Activated gamma-delta T cell (primary cell): ENCODE measurements around the gene NCAPG.

ENCODE experiments used
- DNase-seq: peaks from one replicate; lab custom pipeline; 2025; lab: John Stamatoyannopoulos, UW
- total RNA-seq, 2 donors: gene quantifications; one replicate each; lab custom pipeline; 2026; lab: John Stamatoyannopoulos, UW

NCAPG gene, protein sequence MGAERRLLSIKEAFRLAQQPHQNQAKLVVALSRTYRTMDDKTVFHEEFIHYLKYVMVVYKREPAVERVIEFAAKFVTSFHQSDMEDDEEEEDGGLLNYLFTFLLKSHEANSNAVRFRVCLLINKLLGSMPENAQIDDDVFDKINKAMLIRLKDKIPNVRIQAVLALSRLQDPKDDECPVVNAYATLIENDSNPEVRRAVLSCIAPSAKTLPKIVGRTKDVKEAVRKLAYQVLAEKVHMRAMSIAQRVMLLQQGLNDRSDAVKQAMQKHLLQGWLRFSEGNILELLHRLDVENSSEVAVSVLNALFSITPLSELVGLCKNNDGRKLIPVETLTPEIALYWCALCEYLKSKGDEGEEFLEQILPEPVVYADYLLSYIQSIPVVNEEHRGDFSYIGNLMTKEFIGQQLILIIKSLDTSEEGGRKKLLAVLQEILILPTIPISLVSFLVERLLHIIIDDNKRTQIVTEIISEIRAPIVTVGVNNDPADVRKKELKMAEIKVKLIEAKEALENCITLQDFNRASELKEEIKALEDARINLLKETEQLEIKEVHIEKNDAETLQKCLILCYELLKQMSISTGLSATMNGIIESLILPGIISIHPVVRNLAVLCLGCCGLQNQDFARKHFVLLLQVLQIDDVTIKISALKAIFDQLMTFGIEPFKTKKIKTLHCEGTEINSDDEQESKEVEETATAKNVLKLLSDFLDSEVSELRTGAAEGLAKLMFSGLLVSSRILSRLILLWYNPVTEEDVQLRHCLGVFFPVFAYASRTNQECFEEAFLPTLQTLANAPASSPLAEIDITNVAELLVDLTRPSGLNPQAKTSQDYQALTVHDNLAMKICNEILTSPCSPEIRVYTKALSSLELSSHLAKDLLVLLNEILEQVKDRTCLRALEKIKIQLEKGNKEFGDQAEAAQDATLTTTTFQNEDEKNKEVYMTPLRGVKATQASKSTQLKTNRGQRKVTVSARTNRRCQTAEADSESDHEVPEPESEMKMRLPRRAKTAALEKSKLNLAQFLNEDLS
- 0.87 to 4.1 reads per million in 2 donors for total RNA-seq

DNA sequence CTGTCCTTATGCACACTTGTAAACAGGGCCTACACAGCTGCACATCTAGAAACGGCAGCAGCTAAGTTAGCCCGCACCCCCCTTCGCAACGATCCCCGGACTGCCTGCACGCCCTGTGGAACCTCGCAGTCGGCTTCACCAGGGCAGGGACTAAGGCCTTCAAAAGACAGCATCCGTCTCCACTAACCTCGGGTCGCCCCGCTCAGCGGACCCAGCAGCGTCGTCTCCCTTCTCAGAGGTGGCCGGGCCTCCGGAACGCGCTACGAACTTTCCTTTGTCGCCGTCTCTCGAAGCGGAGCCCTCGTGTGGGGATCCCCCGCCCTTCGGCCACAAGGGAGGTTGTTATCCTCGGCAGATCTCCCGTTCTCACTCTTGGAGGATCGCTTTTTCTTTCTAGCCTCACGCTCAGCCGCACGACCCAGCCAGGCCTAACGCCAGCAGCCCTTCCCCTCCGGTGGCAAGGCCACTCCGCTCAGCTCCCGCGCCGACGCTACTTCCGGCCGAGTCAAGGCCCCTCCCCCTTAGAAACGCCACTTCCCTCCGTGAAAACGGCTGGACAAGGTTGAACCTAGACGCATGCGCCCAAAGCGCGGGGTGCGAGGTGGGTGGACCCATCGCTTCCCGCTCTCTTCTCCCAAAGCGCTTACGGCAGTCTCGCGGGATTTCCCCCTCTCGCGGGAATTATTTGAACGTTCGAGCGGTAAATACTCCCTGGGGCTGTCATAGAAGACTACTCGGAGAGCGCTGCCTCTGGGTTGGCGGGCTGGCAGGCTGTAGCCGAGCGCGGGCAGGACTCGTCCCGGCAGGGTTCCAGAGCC is at the start of gene NCAPG, which contains the start of gene DCAF16:
Gene NCAPG (plus strand): TSS at position 720 of the 818 bp plus-strand sequence. CDS start 99 bp downstream, outside the sequence.
Gene DCAF16 (minus strand): TSS at position 498 of the 818 bp plus-strand sequence. CDS start 6,616 bp downstream, outside the sequence.
- DNase-seq: peak; percentile 86

DNA sequence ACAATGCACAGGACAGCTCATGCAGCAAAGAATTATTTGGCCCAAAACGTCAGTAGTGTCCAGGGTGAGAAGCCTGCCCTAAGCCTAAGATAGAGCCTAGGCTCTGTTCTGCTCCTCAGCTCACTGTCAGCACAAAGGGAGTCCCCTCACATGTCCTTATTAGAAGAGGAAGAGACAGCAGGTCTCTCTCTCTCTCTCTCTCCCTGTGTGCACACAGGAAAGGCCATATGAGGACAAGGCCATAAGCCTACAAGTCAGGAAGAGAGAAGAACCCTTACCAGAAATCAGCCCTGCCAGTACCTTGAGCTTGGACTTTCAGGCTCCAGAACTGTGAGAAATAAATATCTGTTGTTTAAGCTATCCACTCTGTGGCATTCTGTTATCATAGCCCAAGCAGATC is 49.7 kb upstream of the NCAPG start:
- no peak for DNase-seq

GRCh38 chr4:17762726-17763125 is 48.1 kb upstream of the NCAPG start:
- no peak for DNase-seq

GRCh38 chr4:17763416-17763815 is 47.4 kb upstream of the NCAPG start:
- DNase-seq: no peak

- DNase-seq: no peak
Measured at GRCh38 chr4:17763931-17764330, 46.8 kb upstream of the NCAPG start.

DNA sequence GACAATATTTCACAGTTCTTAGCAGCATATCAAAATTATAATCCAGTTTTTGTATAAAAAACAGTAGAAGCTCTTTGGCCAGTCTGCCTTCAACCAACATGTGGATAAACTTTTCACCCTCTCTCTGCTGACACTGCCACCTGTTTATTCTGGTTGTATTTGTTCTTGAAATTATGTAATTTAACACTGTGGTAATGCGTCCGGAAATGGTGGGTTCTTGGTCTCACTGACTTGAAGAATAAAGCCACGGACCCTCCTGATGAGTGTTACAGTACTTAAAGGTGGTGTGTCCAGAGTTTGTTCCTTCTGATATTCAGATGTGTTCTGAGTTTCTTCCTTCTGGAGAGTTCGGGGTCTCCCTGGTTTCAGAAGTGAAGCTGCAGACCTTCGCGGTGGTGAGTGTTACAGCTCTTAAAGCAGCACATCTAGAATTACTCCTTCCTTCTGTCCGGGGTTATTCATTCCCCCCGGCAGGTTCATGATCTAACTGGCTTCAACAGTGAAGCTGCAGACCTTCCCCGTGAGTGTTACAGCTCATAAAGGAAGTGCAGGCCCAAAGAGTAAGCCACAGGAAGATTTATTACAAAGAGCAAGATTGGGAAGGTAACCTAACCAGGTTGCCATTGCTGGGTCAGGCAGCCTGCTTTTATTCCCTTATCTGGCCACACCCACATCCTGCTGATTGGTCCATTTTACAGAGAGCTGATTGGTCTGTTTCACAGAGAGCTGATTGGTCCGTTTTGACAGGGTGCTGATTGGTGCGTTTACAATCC is 45.1 kb upstream of the NCAPG start:
- DNase-seq: no peak

DNA sequence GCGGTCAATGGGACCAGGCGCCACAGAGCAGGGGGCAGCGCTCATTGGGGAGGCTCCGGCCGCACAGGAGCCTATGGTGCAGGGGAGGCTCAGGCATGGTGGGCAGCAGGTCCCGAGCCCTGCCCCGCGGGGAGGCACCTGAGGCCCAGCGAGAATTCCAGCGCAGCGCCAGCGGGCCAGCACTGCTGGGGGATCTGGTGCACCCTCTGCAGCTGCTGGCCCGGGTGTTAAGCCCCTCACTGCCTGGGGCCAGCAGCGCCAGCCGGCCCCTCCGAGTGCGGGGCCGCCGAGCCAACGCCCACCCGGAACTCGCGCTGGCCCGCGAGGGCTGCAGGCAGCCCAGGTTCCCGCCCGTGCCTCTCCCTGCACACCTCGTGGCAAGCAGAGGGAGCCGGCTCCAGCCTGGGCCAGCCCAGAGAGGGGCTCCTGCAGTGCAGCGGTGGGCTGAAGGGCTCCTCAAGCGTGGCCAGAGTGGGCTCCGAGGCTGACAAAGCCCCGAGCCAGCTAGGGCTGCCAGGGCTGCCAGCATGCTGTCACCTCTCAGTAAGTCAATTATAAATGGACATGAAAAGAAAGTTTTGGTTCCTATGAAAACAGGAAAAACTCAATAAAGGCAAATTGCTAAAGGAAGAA is 43.8 kb upstream of the NCAPG start:
- DNase-seq: no peak

DNA sequence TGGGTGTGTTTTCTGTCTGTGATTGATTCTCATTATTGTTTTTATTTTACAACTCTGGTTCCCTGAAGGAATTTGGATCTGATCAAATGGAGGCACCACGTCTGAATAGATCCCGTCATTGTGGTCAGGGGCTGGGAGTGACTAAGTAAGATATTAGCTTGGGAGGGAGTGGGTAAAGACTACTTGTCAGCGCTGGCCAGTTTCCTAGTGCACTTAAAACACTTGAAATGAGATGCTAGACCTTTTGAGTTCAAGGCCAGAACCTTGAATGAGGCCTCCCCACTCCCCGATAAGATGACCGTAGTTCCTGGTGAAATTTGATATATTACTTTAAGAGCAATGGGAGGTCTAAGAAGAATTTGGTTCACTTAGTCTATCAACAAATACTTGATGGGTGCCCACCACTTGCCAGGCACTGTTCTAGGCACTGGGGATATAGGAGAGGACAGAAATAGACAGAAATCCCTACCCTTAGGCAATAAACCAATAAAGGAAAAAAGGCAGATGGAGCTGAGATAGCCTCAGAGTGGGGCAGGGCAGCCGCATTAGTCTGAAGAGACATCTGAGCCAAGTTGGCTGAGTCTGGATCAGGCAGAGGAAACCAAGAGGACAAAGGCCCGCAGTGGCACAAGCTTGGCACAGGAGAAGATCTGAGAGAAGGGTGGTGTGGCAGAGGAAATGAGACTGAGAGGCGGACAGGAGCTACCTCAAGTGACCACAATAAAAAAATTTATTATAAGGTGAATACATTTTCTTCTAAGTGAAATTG is 41.2 kb upstream of the NCAPG start:
- no peak for DNase-seq

GRCh38 chr4:17770845-17771244 is 39.9 kb upstream of the NCAPG start:
- no peak for DNase-seq

- no peak for DNase-seq
Measured at GRCh38 chr4:17771284-17771908, 39.4 kb upstream of the NCAPG start.

DNA sequence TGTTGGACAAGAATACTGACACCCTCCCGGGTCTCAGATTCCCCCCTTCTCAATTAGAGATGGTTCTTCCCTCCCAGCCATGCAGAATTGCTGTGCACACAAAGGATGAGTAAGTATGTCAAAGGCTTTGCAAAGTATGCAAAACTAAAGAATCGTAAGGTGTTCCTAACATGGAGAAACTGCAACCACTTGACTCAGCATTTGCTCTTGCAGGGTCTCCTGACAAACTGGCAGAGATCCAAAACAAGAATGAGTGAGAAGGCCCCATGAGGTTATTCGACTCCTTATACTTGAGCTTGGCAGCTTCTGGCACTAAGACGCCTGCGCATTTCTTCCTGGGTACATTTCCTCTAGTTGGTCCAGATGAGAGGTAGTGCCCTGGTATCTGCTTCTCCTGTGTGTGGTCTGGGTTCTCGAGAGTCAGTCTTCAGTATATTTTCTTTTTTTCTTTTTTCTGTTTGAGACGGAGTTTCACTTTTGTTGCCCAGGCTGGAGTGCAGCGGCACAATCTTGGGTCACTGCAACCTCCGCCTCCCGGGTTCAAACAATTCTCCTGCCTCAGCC is 37.6 kb upstream of the NCAPG start:
- no peak for DNase-seq

DNA sequence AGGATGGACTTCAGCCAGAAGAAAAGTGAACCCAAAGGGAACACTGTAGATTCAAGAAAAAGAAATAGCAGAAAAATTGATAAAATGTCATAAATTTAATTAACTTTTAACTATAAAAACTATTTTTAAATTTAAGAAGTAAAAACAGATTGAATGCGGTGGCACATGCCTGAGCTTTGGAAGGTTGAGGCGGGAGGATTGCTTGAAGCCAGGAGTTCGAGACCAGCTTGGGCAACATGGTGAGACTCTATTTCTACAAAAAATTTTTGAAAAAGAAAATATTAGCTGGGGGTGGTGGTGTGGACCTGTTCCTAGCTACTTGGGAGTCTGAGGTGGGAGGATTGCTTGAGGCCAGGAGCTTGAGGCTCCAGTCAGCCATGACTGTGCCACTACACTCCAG is 32.3 kb upstream of the NCAPG start:
- DNase-seq: no peak

DNA sequence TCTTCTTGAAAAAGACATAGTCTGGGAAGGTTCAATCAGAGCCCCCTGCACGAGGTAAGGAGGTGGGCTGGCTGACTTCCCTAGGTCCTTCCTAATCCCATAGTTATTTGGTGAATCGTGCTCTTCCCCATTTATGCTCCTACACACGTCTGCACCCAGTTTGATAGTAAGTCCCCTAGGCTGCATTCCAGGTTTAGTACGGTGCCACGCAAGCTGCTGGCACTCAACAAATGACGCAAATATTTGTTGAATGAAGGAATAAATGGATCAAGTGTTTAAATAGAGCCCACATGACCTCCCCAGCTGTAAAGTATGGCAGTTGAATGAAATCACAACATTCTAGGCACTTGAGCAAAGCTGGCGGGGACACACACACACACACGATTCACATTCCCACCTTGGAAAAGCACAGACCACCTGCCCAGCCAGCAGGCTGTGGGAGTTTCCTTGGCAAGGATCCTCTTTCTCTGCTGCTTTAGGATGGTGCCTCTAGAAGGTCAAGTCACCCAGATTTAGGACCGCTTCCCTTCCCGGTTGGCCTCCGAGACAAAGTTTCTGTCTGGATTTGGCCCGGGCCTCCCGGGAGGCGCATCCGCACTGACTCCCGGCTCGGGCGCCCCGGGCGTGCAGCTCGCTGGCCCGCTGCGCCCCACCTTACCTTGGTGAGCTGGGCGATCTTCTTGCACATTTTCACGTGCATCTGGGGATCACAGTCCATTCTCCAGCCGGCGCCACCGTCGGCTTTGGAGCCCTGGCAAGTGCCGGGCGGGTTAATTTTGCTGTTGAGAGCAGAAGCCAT is 30.1 kb upstream of the NCAPG start:
- no peak for DNase-seq

GRCh38 chr4:17781300-17782287 is 29.2 kb upstream of the NCAPG start, which contains the start of gene FAM184B:
TSS of gene FAM184B (minus strand) at chr4:17781621. CDS start at chr4:17781299, 322 bp downstream.
- no peak for DNase-seq

GRCh38 chr4:17785858-17786257 is 24.9 kb upstream of the NCAPG start:
- DNase-seq: no peak

DNA sequence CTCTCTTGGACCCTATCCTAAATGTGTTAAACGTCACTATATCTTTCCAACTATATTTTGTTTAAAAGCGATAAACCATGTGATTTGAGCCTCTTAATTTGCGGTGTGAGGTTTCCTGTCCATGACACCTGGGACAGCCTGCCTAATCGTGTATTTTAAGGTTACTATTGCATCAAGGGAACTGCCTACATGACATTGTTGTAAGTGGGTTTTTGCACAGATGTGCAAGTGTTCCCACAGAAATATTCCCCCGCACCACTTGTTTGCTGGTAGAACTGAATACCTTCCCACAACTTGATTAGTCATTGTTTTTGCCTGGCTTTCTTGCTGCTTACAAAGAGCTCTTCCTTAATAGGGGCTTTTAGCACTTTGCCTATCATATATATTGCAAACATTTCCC is 24.2 kb upstream of the NCAPG start:
- no peak for DNase-seq
